HG02763 (cell line): Measurements from ENCODE around the gene TMEM135.
"Not testable (repeated sequence)": the region's sequence is repeated elsewhere in the genome, so short reads cannot be mapped to it uniquely, and the experiment has no call there.

Experiments used
- ATAC-seq: cut with Tn5 transposase; IDR thresholded peaks from one replicate; pipeline ENCODE4 v1.9.1; 2021; ENCODE audit warnings: mild to moderate bottlenecking, moderate library complexity; ENCODE audit not compliant: unreplicated experiment

Gene TMEM135

DNA sequence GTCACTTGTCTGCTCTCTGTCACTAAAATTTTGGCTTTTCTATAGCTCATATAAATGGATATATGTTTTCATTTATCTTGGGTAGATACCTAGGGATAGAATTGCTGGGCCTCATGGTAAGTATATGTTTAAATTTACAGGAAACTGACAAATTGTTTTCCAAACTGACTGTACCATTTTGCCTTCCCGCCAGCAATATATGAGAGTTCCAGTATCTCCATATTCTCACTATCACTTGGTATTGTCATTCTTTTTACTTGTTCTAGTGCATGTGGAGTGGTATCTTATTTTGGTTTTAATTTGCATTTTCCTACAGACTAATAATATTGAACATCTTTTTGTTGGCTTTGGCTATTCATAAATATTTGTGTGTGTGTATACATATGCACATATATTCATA lies 101.7 kb downstream of the TMEM135 start:
- no peak for ATAC-seq

DNA sequence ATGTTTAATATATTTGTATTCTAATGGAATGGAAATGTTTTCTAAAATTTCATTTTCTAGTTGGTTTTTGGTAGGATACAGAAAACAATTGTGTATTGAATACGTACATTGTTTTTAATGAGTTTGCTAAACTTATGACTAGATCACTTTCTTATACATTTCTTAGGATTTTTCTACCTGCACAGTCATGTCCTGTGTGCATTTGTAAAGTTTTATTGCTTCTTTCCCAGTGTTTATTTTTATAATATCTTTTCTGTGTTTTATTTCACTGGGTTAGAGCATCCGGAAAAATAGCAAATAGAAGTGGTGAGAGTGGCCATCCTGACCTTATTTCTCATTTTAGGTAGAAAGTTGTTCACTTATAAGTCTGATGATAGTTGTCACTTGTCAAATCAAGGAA lies 103.6 kb downstream of the TMEM135 start:
- ATAC-seq = no peak

DNA sequence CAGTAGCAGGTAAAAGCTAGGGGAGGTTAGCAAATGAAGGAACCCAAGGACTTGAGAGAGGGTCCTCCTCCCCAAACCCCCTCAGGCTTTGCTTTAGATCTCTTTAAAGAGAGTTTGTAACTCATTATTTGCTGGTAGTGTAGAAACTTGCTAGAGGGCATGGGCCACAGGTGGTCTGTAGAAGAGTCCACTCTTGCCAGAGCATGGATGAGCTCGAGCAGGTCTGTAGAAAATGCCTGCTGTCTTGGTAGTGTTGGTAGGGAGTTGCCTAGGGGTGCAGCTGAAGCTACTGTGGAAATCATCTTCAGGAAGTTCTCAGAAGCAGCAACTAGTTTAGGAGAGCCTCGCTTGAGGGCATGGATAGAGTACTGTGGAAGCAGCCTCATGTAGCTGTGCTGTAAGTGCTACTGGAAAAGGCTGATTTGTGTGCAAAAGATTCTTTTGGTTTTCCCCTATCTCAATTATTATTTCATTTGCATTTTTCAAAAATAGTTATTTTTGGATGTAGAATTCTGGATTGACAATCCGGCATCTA lies 104.3 kb downstream of the TMEM135 start:
- no peak for ATAC-seq

DNA sequence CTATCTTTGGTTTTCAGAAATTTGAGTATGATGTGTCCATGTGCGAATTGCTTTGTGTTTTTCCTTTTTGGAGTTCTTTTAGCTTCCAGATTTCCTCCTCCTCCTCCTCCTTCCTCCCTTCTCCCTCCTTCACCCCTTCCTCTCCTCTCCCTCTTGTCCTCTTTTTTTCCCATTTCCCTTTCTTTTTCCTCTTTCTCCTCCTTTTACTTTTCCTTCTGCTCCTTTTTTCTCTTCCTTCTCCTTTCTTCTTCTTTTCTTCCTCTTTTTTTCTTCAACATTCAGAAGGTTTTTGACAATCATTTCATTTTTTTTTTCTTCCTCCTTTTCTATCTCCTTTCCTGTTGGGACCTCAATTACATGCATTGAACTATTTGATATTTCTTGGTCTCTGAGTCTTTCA lies 104.9 kb downstream of the TMEM135 start:
- ATAC-seq = no peak

DNA sequence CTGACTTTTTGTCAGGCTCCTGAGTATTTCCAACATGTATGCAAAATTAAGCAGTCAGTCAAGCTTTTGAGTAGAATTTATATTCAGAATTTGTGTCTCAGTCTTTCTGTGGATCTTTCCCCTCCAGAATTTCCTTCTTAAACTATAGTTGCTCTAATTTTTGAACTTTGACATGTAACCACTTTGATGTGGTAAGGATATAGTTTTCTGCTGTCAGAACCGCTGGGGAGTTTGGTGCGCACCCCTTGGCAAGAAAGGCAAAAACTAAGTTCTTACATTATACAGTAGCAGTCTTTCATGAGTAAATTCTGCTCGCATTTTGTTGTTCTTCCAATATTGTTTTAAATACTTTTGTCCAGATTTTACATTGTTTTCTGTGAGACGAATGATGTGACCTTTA lies 105.9 kb downstream of the TMEM135 start:
- no peak for ATAC-seq

DNA sequence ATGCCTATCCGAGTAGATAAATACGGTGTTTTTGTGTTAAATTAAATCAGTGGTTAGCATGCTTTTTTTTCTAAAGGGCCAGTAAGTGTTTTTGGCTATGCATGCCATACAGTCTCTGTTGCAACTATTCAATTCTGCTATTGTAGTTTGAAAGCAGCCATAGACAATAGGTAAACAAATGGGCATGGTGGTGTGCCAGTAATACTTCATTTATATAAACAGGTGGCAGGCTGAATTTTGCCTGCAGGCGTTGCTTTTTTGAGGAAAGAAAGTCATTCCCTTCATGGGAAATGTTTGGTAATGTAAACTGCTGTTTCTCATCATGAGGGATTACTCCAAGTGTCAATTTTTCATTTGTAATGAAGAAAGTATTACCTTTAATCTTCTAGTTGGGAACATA lies 106.5 kb downstream of the TMEM135 start:
- ATAC-seq = no peak

DNA sequence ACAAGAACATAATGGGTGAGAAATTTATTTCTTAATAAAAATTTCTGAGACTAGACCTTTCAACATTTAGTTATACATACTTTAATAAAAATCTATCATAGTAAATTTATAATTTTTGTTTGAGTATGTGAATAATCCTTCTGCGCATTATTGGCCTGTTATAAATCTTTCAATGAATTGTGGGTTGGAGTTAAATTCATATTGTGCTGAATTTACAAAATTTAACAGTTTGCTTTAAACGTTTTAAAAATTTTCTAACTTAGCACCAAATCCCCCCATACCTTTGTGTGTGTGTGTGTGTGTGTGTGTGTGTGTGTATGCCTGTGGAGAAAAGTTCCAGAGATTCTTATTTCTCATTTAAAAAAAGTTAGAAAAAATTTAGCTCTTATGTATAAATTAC lies 111.0 kb downstream of the TMEM135 start:
- ATAC-seq = no peak

DNA sequence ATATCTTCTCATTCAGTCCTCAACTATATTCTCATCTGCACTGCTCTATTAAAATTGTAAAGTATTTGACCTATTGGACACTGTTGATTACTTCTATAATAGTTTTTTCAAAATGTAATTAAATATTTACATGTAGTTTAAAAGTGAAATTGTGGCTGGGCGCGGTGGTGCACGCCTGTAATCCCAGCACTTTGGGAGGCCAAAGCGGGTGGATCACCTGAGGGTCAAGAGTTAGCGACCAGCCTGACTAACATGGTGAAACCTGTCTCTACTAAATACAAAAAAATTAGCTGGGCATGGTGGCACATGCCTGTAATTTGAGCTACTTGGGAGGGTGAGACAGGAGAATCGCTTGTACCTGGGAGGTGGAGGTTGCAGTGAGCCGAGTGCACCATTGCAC lies 112.0 kb downstream of the TMEM135 start:
- ATAC-seq = not testable (repeated sequence)

DNA sequence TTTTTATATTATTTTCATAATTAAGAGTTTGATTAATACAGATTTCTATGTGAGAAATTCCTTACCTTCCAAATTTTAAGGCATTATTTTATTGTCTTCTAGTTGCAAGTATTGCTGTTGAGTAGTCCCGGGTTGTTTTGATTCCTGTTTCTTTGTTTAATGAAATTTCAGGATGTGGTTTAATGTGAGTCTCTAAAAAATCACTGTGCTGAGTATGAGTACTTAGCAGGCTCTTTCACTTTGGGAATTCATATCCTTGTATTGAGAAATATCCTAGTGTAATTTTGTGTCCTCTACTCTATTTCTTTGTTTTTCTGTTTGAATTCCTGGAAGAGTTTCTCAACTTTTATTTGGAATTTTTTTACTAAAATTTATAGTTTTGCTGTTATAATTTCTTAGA lies 113.2 kb downstream of the TMEM135 start:
- ATAC-seq = no peak

DNA sequence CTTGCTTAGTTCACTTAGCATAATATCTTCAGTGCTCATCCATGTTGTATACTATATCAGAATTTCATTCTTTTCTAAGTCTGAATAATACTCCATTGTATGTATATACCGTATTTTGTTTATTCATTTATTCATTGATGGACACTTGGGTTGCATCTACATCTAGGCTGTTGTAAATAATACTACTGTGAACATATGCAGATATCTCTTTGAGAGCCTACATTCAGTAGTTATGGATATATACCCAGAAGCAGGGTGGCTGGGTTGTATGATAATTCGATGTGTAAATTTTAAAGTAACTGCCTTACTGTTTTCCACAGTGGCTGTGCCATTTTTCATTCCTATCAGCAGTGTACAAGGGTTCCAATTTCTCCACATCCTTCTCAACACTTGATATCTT lies 116.5 kb downstream of the TMEM135 start:
- no peak for ATAC-seq

DNA sequence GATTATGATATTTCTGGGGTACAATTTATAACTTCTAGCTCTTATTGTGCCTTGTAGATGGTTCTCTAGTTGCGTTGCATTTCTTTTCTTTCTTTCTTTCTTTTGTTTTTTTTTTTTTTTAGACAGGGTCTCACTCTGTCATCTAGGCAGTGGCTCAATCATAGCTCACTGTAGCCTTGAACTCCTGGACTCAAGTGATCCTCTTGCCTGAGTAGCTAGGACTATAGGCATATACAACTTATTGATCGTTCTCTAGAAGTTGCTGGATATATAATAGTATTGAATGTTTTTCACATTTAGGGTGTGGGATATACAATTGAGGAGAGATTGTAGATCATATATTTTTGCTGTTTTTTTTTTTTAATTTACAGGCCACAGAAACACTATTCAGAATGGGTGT lies 119.2 kb downstream of the TMEM135 start:
- ATAC-seq = no peak

DNA sequence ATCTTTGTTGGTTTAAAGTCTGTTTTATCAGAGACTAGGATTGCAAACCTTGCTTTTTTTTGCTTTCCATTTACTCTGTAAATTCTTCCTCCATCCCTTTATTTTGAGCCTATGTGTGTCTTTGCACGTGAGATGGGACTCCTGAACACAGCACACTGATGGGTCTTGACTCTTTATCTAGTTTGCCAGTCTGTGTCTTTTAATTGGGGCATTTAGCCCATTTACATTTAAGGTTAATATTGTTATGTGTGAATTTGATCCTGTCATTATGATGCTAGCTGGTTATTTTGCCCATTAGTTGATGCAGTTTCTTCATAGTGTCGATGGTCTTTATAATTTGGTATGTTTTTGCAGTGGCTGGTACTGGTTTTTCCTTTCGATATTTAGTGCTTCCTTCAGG lies 131.3 kb downstream of the TMEM135 start:
- ATAC-seq = not testable (repeated sequence)

DNA sequence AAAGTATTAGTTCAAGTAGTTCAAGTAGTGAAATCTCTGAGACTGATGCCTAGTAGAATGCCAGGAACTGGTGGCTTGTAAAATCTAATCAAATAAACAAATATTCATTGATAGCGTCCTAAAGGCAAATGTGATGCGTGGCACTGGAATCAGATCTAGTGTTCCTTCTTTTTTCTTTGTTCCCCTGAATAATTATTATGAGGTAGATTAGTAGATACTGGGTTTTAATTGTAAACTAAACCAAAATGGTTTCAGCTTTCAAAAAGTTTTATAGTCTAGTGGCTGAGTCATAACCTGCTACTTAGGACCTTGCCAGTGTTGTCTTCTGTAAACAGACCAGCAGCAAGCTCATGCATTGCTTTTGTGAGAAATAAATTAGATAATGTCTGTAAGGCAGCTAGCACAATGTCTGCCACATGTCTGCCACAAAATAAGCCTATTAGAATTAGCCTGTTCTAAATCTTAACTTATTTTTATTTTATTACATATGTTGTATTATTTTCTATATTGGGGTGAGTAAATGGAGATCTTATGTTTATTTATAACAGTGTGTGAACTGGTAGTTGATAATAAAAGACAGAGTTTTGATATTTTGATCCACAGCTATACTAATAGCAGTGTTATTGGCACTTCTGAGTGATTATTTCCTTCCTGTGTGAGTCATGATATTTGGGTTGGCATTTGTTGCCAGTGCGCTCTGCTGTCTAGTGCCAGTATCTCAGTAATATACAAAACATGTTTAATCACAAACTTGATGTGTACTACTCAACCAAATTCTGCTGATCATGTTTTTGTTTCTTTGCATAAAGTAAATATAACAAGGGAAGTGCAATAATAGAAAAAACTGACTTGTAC lies 135.7 kb downstream of the TMEM135 start:
- ATAC-seq = no peak

DNA sequence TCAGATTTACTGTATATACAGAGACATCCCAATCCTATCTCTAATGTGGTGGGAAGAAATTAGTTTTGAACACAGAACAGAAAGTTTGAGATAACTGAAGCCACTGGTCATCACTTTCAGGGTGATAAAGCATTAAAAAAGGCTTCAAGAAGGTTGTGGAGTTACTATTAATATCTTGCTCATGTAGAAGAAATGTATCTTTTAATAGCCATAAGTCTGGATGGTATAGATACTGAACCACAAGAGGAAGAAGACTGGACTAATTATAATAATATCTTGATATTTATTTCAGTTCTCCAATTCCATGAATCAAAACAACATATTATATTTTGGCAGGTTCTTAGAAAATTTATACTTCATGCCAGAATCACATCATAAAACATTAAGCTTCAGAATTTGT lies 137.1 kb downstream of the TMEM135 start:
- no peak for ATAC-seq

DNA sequence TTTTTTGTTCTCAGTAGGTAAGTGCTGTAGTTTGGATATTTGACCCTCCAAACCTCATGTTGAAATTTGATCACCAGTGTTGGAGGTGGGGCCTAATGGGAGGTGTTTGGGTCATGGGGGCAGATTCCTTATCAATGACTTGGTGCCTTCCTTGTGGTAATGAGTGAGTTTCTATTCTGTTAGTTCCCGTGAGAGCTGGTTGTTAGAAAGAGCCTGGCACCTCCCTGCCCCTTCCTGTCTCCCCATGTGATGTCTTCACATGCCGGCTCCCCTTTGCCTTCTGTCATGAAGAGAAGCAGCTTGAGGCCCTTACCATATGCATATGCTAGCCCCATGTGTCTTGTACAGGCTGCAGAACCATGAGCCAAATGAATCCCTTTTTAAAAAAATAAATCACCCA lies 138.3 kb downstream of the TMEM135 start:
- no peak for ATAC-seq

DNA sequence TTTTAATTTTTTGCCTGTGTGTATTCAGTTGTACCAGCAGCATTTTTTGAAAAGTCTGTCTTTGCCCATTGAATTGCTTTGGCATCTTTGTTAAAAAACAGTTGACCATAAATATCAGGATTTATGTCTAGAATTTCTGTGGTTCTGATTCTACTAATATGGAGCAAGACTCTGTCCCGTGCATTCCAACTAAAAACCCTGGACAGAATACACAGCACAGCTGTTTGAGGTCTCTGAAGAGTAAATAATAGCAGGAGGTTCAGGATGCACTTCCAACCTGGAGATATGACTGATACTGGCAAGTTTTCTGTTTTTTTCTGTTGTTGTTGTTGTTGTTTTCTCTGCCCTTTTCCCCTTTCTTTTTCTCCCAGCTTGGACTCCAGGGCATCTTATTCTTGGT lies 141.9 kb downstream of the TMEM135 start:
- no peak for ATAC-seq

DNA sequence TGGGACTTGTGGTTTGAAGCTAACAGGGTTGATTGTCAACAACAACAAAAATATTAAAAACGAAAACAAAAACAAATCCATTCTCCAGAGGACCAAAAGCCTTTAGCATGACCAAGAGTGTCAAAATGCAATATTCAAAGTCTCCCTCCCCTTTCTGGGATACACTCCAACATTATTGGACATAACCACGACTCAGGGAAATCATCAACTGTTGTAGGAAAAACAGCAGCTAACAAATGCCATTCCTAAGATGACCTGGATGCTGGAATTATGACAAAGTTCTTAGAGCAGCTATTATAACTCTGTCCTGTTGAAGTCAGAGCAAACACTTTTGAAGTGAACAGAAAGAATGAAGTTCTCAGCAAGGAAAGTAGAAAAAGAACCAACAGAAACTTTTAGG lies 143.0 kb downstream of the TMEM135 start:
- no peak for ATAC-seq

DNA sequence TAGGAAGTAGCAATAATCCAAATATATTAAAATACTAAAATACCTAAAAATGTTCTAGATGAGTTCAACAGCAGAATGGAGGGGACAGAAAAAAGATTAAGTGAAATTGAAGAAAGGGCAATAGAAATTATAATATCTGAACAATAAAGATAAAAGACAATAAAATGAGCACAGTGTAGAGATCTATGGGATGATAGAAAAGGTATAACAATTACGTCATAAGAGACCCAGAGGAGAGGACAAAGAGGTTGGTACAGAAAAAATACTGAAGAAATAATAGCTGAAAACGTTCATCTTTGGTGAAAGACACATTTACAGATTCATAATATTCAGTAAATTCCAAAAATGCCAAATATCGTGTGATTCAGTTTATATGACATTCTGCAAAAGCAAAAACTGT lies 143.4 kb downstream of the TMEM135 start:
- ATAC-seq = no peak

DNA sequence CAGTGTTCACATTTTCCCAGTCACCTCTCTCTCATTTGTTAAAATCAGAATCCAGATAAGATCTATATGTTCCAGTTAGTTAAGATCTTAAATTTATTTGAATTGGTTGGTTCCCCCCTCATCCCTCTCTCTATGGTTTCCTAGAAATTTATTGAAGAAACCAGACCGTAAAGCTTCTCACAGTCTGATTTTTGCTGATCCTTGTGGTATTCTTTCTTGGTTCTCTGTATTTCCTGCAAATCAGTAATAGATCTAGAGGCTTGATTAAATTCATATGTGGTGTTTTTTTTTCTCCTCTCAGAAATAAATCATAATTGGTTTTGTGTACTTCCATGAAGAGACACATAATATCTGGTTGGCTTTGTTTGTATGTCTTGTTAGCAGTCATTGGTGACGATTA lies 147.5 kb downstream of the TMEM135 start:
- no peak for ATAC-seq

DNA sequence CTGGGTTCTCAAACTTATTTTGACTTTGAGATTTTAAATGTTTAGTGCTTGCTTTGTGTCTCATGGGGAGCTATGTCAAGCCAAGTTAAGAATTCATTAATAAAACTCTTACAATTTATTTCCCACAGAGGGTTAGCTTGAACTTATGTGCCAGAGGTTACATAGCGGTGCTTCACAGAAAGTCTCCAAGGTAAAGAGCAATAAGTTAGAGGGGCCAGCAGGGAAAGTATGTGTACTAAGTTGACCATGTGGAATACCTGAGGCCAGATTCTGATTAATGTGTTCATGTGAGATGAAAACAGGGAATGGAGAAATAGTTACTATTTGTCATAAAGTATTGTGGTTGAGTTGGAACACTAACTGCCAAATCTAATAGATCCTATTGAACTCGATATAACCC lies 149.3 kb downstream of the TMEM135 start:
- ATAC-seq = no peak

DNA sequence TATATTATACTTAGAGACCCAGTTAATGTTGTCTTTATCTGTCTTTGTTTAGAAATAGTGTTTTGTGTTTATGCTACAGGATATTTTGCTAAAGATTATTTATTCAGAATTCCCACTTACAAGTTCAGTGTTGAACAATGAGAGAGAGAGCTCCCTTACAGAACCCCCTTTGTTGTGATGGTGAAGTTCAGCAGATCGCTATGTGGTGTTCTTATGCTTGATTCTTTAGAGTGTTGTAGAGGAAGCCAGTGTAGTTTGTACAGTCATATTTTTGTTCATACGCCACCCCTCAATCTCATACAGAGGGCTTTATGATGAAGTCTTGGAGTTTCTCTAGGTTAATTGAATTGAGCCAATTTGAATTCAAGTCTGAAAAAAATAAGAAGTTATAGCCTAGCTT lies 150.2 kb downstream of the TMEM135 start:
- ATAC-seq = no peak

DNA sequence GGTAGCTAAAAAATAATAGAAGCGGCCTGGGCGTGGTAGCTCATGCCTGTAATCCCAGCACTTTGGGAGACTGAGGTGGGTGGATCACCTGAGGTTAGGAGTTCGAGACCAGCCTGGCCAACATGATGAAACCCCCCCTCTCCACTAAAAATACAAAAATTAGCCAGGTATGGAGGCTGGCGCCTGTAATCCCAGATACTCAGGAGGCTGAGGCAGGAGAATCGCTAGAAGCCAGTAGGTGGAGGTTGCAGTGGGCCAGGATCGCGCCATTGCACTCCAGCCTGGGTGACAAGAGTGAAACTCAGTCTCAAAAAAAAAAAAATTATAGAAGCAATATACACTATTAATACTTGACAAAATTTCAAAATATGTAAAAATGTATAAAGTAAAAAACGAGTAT lies 150.7 kb downstream of the TMEM135 start:
- not testable (repeated sequence) for ATAC-seq

DNA sequence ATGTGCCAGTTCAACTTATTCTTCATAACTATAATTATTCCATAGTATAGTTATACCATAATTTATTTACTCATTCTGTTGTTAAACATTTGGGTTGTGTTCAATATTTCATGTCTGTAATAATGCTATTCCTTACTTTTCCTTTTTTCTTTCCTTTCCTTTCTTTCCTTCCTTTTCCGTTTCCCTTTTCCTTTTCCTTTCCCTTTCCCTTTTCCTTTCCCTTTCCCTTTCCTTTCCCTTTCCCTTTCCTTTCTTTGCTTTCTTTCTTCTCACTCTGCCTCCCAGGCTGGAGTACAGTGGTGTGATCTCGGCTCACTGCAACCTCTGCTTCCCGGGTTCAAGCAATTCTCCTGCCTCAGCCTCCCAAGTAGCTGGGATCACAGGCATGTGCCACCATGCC lies 151.2 kb downstream of the TMEM135 start:
- not testable (repeated sequence) for ATAC-seq
